ENCODE results near the gene ARL5A.

Gene ARL5A

GRCh38 chr2:151860210-151860609 lies 32.0 kb upstream of the ARL5A start:
- no peaks in the 10 kb centered on the region for H3F3A ChIP-seq (ENCODE audit: insufficient read depth, low read length)

GRCh38 chr2:151857650-151858049 lies 29.4 kb upstream of the ARL5A start:
- DNase-seq: no peak
- Histone ChIP-seq H3K4me2 (ENCODE audit: low read depth, low read length) (no peak overlapping the region), H3K79me2 (ENCODE audit: low read length) (no peaks in the 10 kb centered on the region), H3K27ac (ENCODE audit: low read length) (no peak overlapping the region), H4K20me1 (ENCODE audit: insufficient read depth, low read length) (no peaks in the 10 kb centered on the region), H3K4me1 (ENCODE audit: low read length) (peaks cover 9% of the 10 kb centered on the region; the same call in 1 of the 2 replicates), H3K4me3 (ENCODE audit: low read length) (no peak overlapping the region), H3K9me3 (replicated peaks; ENCODE audit: insufficient read depth, low read length) (no peaks in the 10 kb centered on the region), H3K9ac (ENCODE audit: low read length) (no peak overlapping the region), H3K36me3 (replicated peaks; ENCODE audit: insufficient read depth, low read length) (no peaks in the 10 kb centered on the region), H2AFZ (ENCODE audit: low read length) (no peak overlapping the region), H3K9me2 (replicated peaks; ENCODE audit: insufficient read depth, low read length) (no peaks in the 10 kb centered on the region), H3K27me3 (replicated peaks; ENCODE audit: insufficient read depth, low read length) (no peaks in the 10 kb centered on the region), H3F3A (ENCODE audit: insufficient read depth, low read length) (no peaks in the 10 kb centered on the region)
- no peak for TF ChIP-seq CTCF (IDR thresholded peaks at IDR 0.05; ENCODE audit: low read length)
- TF ChIP-seq EZH2phosphoT487 (IDR thresholded peaks at IDR 0.05; ENCODE audit: low read length): no peak
- TF ChIP-seq EZH2 (optimal IDR thresholded peaks at IDR 0.05; ENCODE audit: low read depth, low read length): no peak

More at GRCh38 chr2:151860210-151860609, 32.0 kb upstream of the ARL5A start:
- no peak overlapping the region for H3K27ac ChIP-seq (ENCODE audit: low read length)
- DNase-seq: no peak
- H2AFZ ChIP-seq (ENCODE audit: low read length): no peak overlapping the region
- H3K9ac ChIP-seq (ENCODE audit: low read length): no peak overlapping the region
- no peaks in the 10 kb centered on the region for H3K9me3 ChIP-seq (replicated peaks; ENCODE audit: insufficient read depth, low read length)
- H3K27me3 ChIP-seq (replicated peaks; ENCODE audit: insufficient read depth, low read length): no peaks in the 10 kb centered on the region
- no peaks in the 10 kb centered on the region for H3K4me1 ChIP-seq (ENCODE audit: low read length)
- no peaks in the 10 kb centered on the region for H3K36me3 ChIP-seq (replicated peaks; ENCODE audit: insufficient read depth, low read length)
- no peaks in the 10 kb centered on the region for H4K20me1 ChIP-seq (ENCODE audit: insufficient read depth, low read length)
- no peaks in the 10 kb centered on the region for H3K9me2 ChIP-seq (replicated peaks; ENCODE audit: insufficient read depth, low read length)
- no peak overlapping the region for H3K4me3 ChIP-seq (ENCODE audit: low read length)
- H3K79me2 ChIP-seq (ENCODE audit: low read length): no peaks in the 10 kb centered on the region
- TF ChIP-seq EZH2 (optimal IDR thresholded peaks at IDR 0.05; ENCODE audit: low read depth, low read length) (no peak), CTCF (IDR thresholded peaks at IDR 0.05; ENCODE audit: low read length) (no peak), EZH2phosphoT487 (IDR thresholded peaks at IDR 0.05; ENCODE audit: low read length) (no peak)
- H3K4me2 ChIP-seq (ENCODE audit: low read depth, low read length): no peak overlapping the region

GRCh38 chr2:151855111-151855510 lies 26.9 kb upstream of the ARL5A start:
- H4K20me1 ChIP-seq (ENCODE audit: insufficient read depth, low read length): no peaks in the 10 kb centered on the region
- peak overlapping the region; percentile 54 for H3K4me2 ChIP-seq (ENCODE audit: low read depth, low read length)
- no peaks in the 10 kb centered on the region for H3F3A ChIP-seq (ENCODE audit: insufficient read depth, low read length)
- H3K9me3 ChIP-seq (replicated peaks; ENCODE audit: insufficient read depth, low read length): no peaks in the 10 kb centered on the region
- H3K4me3 ChIP-seq (ENCODE audit: low read length): peak overlapping the region; percentile 28
- H3K27ac ChIP-seq (ENCODE audit: low read length): no peak overlapping the region
- peak; percentile 40 for DNase-seq
- no peaks in the 10 kb centered on the region for H3K36me3 ChIP-seq (replicated peaks; ENCODE audit: insufficient read depth, low read length)
- H3K27me3 ChIP-seq (replicated peaks; ENCODE audit: insufficient read depth, low read length): no peaks in the 10 kb centered on the region
- H2AFZ ChIP-seq (ENCODE audit: low read length): peak overlapping the region; percentile 51
- TF ChIP-seq EZH2phosphoT487 (IDR thresholded peaks at IDR 0.05; ENCODE audit: low read length): no peak
- no peak for TF ChIP-seq EZH2 (optimal IDR thresholded peaks at IDR 0.05; ENCODE audit: low read depth, low read length)
- no peak for TF ChIP-seq CTCF (IDR thresholded peaks at IDR 0.05; ENCODE audit: low read length)
- no peaks in the 10 kb centered on the region for H3K9me2 ChIP-seq (replicated peaks; ENCODE audit: insufficient read depth, low read length)
- no peak overlapping the region for H3K9ac ChIP-seq (ENCODE audit: low read length)
- no peaks in the 10 kb centered on the region for H3K79me2 ChIP-seq (ENCODE audit: low read length)
- H3K4me1 ChIP-seq (ENCODE audit: low read length): peaks cover 9% of the 10 kb centered on the region; the same call in 1 of the 2 replicates
